Activated CD8-positive, alpha-beta memory T cell treated with anti-CD3 and anti-CD28 coated beads, Interleukin-2, amount 10 ng/mL, durations not matched to agents 7 days and 5 days (primary cell): ENCODE measurements around the gene NOCT. TPM values are rescaled to one million over a fixed set of nuclear protein-coding genes. Genes with fewer than 3 reads are reported as not detected.

Source experiments
- ATAC-seq: fragments of 150-1000 bp; cut with Tn5 transposase; one replicate; pipeline ENCODE4 v1.10.0; 2021; ENCODE audit warnings: moderate library complexity
- CTCF ChIA-PET: fragments of 350-600 bp; sonication (Branson Sonifier 250); formaldehyde crosslinking; loops from one replicate; lab custom pipeline; 2021; ENCODE audit warnings: antibody characterized with exemption; lab: Charles Lee
- DNase-seq: peaks from one replicate; pipeline ENCODE4 v3.0.0-alpha.2; 2020
- H3K27ac Mint-ChIP-seq: one replicate; pipeline ENCODE4 v1.8.0; 2021; ENCODE audit warnings: mild to moderate bottlenecking, mixed read lengths
- H3K27me3 Mint-ChIP-seq: one replicate; pipeline ENCODE4 v1.8.0; 2021; ENCODE audit warnings: mixed read lengths
- H3K36me3 Mint-ChIP-seq: one replicate; pipeline ENCODE4 v1.8.0; 2021; ENCODE audit warnings: mild to moderate bottlenecking, mixed read lengths
- H3K4me1 Mint-ChIP-seq: one replicate; pipeline ENCODE4 v1.8.0; 2021; ENCODE audit warnings: mixed read lengths
- H3K4me3 Mint-ChIP-seq: one replicate; pipeline ENCODE4 v1.8.0; 2021; ENCODE audit warnings: mild to moderate bottlenecking, moderate library complexity, mixed read lengths
- H3K9me3 Mint-ChIP-seq: one replicate; pipeline ENCODE4 v1.8.0; 2022; ENCODE audit warnings: low read depth, mixed read lengths
- total RNA-seq, 2 experiments: library from RNA; stranded (reverse); gene quantifications; one replicate each; pipeline ENCODE4 v1.2.3, GENCODE V29; 2021

Gene NOCT, protein sequence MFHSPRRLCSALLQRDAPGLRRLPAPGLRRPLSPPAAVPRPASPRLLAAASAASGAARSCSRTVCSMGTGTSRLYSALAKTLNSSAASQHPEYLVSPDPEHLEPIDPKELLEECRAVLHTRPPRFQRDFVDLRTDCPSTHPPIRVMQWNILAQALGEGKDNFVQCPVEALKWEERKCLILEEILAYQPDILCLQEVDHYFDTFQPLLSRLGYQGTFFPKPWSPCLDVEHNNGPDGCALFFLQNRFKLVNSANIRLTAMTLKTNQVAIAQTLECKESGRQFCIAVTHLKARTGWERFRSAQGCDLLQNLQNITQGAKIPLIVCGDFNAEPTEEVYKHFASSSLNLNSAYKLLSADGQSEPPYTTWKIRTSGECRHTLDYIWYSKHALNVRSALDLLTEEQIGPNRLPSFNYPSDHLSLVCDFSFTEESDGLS
- total RNA-seq = 10 to 100 TPM in 1 of 2 experiments, 1 to 10 TPM in 1; 8.8 to 12.4 TPM

DNA sequence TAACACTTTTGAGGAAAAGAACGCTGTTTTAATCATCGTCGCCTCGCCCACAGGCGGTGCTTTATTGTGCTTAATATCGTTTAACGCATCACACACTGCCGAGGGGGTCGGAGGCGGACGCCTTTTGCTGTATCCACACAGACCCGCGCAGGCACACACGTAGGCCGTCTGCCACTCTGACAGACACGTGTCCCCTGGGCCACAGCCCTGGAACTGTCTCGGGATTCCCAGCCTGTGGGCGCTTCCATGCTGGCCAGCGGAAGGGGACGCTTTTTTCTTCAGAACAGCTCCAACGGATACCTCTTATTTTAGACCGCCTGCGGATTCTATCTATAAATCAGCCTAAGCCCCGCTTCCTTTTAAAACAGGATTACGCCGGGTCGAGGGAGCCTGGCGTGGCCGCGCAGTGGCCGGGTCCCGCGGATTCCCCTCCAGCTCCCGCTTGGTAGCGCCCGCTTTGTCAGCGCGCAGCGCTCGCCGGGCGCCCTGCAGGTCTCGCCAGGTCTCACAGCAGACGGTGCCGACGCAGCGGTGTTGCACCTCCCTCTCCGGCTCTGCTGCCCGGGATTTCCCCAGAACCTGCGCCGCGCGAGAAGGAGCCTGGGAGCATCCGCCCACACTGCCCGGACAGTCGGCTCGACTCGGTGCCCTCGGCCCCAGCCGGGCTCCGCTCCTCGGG lies at the start of gene NOCT:
TSS of gene NOCT (plus strand) at position 513 of the 679 bp plus-strand sequence. CDS start 201 bp downstream, outside the sequence.
- CTCF ChIA-PET = interaction anchor here (0.6 to 4.2 kb wide), 5 partner anchors 11 to 541 kb away, joined by 3 to 30 read pairs (median 3); partner anchors contain the start of gene SETD7
- Mint-ChIP-seq H3K4me1 (peaks cover 40% of the 10 kb centered on the region), H3K27me3 (no peaks in the 10 kb centered on the region), H3K9me3 (no peaks in the 10 kb centered on the region), H3K27ac (peak within 1 kb of the TSS; percentile 94), H3K4me3 (peak within 1 kb of the TSS; percentile 84), H3K36me3 (peaks cover 7% of the 10 kb centered on the region)
- peak; percentile 96 for ATAC-seq
- peak; percentile 94 for DNase-seq

DNA sequence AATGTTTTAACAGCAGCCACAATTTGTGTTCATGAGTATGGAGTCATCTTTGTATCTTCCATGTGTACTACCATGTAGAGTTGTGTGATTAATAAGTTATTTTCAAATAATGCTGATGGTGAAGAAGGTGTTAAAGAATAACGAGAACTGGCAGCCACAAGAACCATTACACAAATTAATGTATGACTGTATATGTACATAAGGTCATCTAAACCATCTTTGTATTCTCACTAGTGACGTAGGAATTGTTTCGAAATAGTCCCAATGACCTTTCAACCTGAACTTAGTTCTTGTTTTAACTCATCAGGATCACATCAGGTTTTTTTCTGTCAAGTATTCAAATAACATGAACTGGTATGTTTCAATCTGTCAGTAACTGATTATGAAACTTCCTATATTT lies 48.3 kb upstream of the NOCT start:
- no peak overlapping the region for H3K4me3 Mint-ChIP-seq
- DNase-seq (no peak), ATAC-seq (no peak)
- H3K27ac Mint-ChIP-seq = no peak overlapping the region
- no peaks in the 10 kb centered on the region for H3K27me3 Mint-ChIP-seq
- no peaks in the 10 kb centered on the region for H3K36me3 Mint-ChIP-seq
- CTCF ChIA-PET = no interaction called here
- H3K9me3 Mint-ChIP-seq = no peaks in the 10 kb centered on the region
- no peaks in the 10 kb centered on the region for H3K4me1 Mint-ChIP-seq

DNA sequence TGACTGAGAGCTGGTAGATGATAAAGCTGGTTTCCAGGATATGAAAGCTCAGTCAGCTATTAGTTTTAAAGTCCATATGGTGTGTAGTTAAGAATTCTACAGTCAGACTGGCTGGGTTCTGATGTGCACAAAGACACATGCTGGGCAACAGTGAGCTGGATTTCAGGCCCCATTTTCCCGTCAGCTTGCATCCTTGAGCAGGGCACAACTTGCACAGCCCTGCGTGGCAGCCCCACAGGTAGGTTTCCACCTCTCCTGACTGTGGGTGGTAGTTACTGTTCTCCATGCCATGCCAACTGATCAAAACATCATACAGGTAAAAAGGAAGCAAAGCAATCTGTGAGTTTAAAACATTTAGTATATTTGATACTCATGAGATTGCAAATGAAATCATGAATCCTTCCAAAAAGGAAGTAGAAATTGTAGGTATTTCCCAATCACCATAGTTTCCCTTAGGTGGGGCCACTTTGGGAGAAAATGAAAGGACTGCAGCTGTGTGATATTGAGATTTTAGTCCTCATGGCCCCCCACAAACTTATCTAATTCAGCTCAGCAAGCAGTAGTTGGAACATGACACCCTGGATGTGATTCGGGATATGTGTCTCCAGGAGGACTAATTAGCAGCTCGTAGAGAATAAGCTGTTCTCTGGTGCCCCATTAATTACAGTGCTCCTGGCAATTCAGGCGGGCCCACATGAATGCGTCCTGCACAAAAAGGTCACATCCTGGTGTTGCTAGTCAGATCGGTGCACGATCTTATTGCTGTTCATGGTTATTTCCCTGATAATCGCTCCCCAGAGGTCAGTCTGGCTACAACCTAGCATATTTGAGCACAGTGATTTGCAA lies 42.4 kb upstream of the NOCT start:
- CTCF ChIA-PET = no interaction called here
- ATAC-seq (no peak), DNase-seq (no peak)
- Mint-ChIP-seq H3K36me3 (no peaks in the 10 kb centered on the region), H3K27ac (no peak overlapping the region), H3K27me3 (no peaks in the 10 kb centered on the region), H3K4me1 (no peaks in the 10 kb centered on the region), H3K9me3 (no peaks in the 10 kb centered on the region), H3K4me3 (no peak overlapping the region)

DNA sequence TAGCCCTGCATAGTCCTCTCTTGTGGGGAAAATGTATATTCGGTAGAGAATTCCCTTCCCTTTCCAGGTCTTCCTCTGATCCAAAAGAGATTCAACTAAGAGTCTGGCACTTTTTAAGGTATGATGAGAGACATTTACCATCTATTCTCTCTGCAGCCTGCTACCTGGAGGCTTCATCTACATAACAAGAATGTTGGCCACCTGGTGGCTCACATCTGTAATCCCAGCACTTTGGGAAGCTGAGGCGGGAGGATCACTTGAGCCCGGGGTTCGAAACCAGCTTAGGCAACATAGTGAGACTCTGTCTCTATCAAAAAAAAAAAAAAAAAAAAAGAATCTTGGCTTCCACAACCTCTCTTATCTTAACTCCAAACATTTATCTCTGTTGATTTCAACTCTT lies 40.4 kb upstream of the NOCT start:
- Mint-ChIP-seq H3K9me3 (no peaks in the 10 kb centered on the region), H3K27ac (no peak overlapping the region), H3K27me3 (peaks cover 2% of the 10 kb centered on the region), H3K4me3 (no peak overlapping the region), H3K36me3 (no peaks in the 10 kb centered on the region), H3K4me1 (no peaks in the 10 kb centered on the region)
- CTCF ChIA-PET = no interaction called here
- DNase-seq = no peak
- no peak for ATAC-seq

DNA sequence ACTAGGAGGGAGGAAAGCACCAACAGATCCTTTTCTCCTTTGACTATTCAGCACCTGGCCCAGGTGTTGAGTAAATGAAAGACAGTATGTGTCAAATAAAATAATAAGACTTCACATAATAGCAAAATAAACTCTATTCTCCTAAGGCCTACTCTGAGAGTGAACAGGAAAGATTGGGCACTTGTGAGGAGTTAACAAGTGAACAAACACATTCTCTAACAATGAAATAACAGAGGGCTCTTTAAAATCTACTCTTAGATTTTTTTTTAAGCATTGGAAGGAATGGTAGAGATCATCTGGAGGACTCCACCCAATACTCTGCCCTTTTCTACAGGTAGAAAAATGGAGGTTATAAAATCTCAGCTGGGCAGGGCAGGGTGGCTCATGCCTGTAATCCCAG lies 39.1 kb upstream of the NOCT start:
- Mint-ChIP-seq H3K9me3 (no peaks in the 10 kb centered on the region), H3K36me3 (no peaks in the 10 kb centered on the region), H3K27me3 (peaks cover 2% of the 10 kb centered on the region), H3K27ac (no peak overlapping the region), H3K4me1 (no peaks in the 10 kb centered on the region), H3K4me3 (no peak overlapping the region)
- DNase-seq (no peak), ATAC-seq (no peak)
- CTCF ChIA-PET = no interaction called here

DNA sequence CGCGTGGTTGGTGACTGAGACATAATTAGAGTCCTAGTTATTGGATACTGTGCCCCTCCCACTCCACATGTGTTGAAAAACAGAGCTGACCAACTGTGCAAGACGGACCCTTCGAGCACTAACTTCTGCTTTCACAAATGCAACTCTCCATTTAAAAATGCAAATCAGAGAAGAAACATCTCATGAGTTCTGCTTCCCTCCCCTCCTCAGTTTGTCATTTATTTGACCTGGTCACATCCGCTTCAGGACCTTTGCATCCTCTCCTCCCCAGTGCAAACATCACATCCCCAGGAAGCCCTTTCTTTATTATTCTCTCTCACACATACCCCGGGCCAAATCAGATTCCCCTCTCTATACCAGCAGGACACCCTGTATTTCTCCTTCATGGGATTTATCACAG lies 38.1 kb upstream of the NOCT start:
- Mint-ChIP-seq H3K27me3 (peaks cover 2% of the 10 kb centered on the region), H3K36me3 (no peaks in the 10 kb centered on the region), H3K9me3 (no peaks in the 10 kb centered on the region), H3K4me1 (no peaks in the 10 kb centered on the region), H3K4me3 (no peak overlapping the region), H3K27ac (no peak overlapping the region)
- no peak for ATAC-seq
- no peak for DNase-seq
- CTCF ChIA-PET = no interaction called here

DNA sequence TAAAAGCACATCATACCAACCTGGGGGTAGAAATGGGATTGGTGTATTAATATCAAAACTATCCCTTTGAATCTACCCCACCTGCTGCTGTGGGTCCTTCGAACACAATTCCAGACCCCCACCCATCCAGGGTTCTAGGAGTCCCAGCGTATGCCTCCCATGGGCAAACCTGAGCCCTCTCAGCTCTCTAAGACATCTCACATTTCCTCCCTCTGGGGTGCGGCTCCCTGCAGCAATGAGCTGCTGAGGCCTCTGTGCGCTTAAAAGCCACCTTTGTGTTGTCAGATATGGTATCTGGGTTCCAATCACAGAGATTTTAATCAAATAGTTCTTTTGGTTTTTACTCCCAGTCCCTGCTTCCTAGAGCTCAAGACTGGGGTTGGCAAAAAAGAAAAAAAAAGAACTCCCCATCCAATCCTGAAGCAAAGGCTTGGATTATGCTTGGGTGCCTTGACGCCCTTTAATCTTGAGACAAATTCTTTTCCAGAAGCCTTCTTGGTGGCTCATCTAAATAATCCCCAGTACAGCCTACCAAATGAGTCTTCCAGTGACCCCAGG lies 37.5 kb upstream of the NOCT start:
- no peak overlapping the region for H3K4me3 Mint-ChIP-seq

DNA sequence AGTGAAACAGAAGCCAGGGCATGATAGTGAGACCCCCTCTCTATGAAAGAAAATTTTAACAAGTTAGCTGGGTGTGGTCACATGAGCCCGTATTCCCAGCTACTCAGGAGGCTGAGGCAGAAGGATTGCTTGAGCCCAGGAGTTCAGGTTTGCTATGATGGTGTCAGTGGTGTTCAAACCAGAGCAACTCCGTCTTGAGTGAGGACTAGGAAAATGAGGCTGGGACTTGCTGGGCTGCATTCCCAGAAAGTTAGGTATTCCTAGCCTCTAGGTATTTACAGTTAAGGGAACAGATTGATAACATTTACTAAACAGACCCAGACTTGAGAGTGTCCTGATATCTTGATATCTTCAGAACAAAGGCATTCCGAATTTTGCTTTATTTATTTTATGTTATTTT lies 37.0 kb upstream of the NOCT start:
- peaks cover 2% of the 10 kb centered on the region for H3K27me3 Mint-ChIP-seq

More for the DNA sequence above, 37.5 kb upstream of the NOCT start:
- DNase-seq = no peak
- no peaks in the 10 kb centered on the region for H3K9me3 Mint-ChIP-seq
- H3K27ac Mint-ChIP-seq = no peak overlapping the region
- no peaks in the 10 kb centered on the region for H3K36me3 Mint-ChIP-seq
- peaks cover 2% of the 10 kb centered on the region for H3K27me3 Mint-ChIP-seq
- ATAC-seq = no peak
- CTCF ChIA-PET = no interaction called here
- no peaks in the 10 kb centered on the region for H3K4me1 Mint-ChIP-seq

DNA sequence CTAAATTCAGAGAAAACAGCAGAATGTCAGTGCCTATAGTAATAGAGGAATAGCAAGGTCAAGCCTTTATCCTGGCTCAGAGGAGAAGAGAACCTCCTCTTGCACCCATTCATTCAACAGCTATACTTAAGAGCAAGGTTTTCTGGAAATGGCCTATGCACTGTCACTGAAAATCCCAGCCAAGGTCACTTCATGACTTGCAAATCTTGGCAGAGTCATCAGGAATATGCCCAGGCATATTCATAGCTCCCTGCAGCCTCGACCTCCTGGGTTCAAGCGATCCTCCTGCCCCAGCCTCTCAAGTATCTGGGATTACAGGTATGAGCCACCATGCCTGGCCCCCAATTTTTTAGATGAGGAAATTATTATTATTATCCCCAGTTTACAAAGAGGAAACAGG lies 35.8 kb upstream of the NOCT start:
- no peaks in the 10 kb centered on the region for H3K4me1 Mint-ChIP-seq
- no peaks in the 10 kb centered on the region for H3K9me3 Mint-ChIP-seq
- ATAC-seq = no peak
- no peak for DNase-seq
- H3K27ac Mint-ChIP-seq = no peak overlapping the region
- peaks cover 2% of the 10 kb centered on the region for H3K27me3 Mint-ChIP-seq
- no peak overlapping the region for H3K4me3 Mint-ChIP-seq
- no peaks in the 10 kb centered on the region for H3K36me3 Mint-ChIP-seq
- CTCF ChIA-PET = no interaction called here

More for the DNA sequence above, 37.0 kb upstream of the NOCT start:
- no peak for ATAC-seq
- Mint-ChIP-seq H3K36me3 (no peaks in the 10 kb centered on the region), H3K27ac (no peak overlapping the region), H3K4me3 (no peak overlapping the region), H3K4me1 (no peaks in the 10 kb centered on the region), H3K9me3 (no peaks in the 10 kb centered on the region)
- CTCF ChIA-PET = no interaction called here
- no peak for DNase-seq

DNA sequence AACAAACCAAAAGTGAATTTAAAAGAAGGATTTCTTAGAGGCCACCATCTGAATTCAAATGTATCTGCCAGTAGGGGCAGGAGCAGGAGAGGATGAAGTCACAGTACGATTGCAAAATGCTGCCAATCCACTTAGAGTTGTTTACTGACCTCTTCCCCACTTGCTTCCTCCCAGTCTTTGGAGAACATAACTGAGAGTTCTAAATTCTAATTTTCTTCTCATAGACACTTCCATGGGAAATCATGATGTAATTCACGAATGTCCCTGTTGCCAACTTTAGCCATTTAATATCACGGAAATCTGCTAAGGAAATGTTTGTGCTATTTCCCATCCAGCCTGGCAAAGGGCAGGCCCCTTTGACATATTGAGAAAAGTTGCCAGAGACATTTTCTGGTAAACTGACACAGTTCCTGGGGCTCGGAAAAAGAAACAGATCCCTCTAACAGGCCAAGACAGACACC lies 33.6 kb upstream of the NOCT start:
- CTCF ChIA-PET = no interaction called here
- Mint-ChIP-seq H3K9me3 (no peaks in the 10 kb centered on the region), H3K27ac (no peak overlapping the region), H3K4me1 (no peaks in the 10 kb centered on the region), H3K27me3 (peaks cover 5% of the 10 kb centered on the region), H3K4me3 (no peak overlapping the region), H3K36me3 (no peaks in the 10 kb centered on the region)
- DNase-seq (no peak), ATAC-seq (no peak)

DNA sequence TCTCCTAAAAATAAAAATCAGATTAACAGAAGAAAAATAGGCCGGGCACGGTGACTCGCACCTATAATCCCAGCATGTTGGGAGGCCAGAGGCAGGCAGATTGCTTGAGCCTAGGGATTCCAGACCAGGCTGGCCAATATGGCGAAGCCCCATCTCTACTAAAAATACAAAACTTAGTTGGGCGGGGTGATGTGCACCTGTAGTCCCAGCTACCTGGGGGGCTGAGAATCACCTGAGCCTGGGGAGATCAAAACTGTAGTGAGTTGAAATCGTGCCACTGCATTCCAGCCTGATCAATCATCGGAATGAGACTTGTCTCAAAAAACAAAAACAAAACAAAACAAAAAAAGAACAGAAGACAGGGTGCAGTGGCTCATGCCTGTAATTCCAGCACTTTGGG lies 32.8 kb upstream of the NOCT start:
- Mint-ChIP-seq H3K9me3 (no peaks in the 10 kb centered on the region), H3K27me3 (peaks cover 5% of the 10 kb centered on the region), H3K4me3 (no peak overlapping the region), H3K4me1 (no peaks in the 10 kb centered on the region), H3K36me3 (no peaks in the 10 kb centered on the region), H3K27ac (no peak overlapping the region)
- ATAC-seq (no peak), DNase-seq (no peak)
- CTCF ChIA-PET = no interaction called here

DNA sequence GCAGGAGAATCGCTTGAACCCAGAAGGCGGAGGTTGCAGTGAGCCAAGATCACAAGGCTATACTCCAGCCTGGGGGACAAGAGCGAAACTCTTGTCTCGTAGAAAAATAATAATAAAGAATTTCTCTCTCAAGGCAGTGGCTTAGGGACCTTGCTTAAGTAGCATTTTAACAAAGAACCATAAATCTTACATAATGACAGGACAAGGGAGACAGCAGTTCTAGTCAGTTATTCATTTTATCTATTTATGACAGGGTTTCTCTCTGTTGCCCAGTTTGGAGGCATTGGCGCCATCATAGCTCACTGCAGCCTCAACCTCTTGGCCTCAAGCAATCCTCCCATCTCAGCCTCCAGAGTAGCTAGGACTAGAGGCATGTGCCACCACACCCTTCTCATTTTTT lies 31.9 kb upstream of the NOCT start:
- no peak for ATAC-seq
- H3K36me3 Mint-ChIP-seq = no peaks in the 10 kb centered on the region
- no peak for DNase-seq
- CTCF ChIA-PET = no interaction called here
- no peak overlapping the region for H3K27ac Mint-ChIP-seq
- H3K4me1 Mint-ChIP-seq = no peaks in the 10 kb centered on the region
- H3K9me3 Mint-ChIP-seq = no peaks in the 10 kb centered on the region
- H3K27me3 Mint-ChIP-seq = peaks cover 5% of the 10 kb centered on the region
- no peak overlapping the region for H3K4me3 Mint-ChIP-seq

DNA sequence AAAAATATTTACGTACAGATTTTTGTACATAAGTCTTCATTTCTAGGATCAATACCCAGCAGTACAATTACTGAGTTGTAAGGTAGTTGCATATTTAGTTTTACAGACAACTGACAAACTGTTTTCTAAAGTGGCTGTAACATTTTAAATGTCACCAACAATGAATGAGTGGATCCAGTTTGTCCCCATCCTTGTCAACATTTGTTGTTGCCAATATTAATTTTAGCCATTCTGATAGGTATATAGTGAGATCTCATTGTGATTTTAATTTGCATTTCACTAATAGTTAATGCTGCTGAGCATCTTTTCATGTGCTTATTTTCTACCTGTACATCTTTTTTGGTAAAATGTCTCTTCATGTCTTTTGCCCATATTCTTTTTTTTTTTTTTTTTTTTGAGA lies 30.9 kb upstream of the NOCT start:
- CTCF ChIA-PET = no interaction called here
- H3K27ac Mint-ChIP-seq = no peak overlapping the region

More for the DNA sequence above, 30.9 kb upstream of the NOCT start:
- DNase-seq (no peak), ATAC-seq (no peak)
- Mint-ChIP-seq H3K27me3 (peaks cover 3% of the 10 kb centered on the region), H3K36me3 (no peaks in the 10 kb centered on the region), H3K9me3 (no peaks in the 10 kb centered on the region), H3K4me1 (no peaks in the 10 kb centered on the region), H3K4me3 (no peak overlapping the region)
